ENCODE results near the gene INF2.

DNA sequence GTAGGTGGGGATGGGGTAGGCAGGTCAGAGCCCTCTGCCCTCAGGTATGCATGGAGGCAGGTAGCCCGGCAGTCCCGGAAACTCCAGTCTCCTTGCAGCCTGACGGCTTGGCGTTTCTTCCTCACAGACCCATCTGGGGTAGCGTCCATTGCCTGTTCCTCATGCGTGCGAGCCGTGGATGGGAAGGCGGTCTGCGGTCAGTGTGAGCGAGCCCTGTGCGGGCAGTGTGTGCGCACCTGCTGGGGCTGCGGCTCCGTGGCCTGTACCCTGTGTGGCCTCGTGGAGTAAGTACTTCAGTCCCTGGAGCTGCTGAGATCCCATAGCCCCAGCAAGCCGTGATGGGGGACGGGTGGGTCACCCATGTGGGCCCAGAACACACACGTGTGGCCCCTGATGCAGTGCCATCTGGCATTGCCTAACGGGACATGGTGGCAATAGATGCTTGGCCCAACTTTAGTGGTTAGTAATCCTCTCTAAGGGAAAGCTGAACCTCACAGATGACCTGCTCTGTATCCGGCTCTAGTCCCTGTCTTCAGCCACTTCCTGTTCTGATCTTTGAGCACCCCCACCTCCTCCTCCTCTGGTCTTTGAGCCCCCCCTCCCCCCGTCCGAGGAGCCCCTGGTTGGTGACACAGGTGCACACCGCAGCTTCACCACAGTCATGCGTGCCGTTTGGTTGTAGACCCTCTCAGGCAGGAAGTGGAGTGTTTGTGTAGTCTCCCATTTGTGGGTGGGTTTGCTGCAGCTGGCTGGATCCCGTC lies 67.2 kb downstream of the INF2 start:
- no peak for TF ChIP-seq CTCF (IDR thresholded peaks at IDR 0.05; ENCODE audit: insufficient read depth, low read depth, low read length)
- no peak for TF ChIP-seq EZH2 (IDR thresholded peaks at IDR 0.05; ENCODE audit: insufficient read depth, low read length)
